GM23338 (cell line): ENCODE results near the gene IGF2R. TPM values are rescaled to one million over a fixed set of nuclear protein-coding genes. Genes with fewer than 3 reads are reported as not detected.

Experiments
- ATAC-seq: fragments of 200-7000 bp; cut with Tn5 transposase; 3 replicates; pipeline ENCODE4 v1.9.1; 2020
- DNase-seq: peaks from one replicate; pipeline ENCODE4 v3.0.0-alpha.2; 2015; ENCODE audit warnings: low spot score
- H2AFZ ChIP-seq: fragments of 200-600 bp; sonication (generic); 2 replicates; pipeline ENCODE4 v1.8.0; 2016; ENCODE audit warnings: antibody characterized with exemption, mild to moderate bottlenecking, moderate library complexity
- H3F3A ChIP-seq: fragments of 200-600 bp; sonication (generic); replicated peaks from 2 replicates; pipeline ENCODE4 v1.8.0; 2017; ENCODE audit warnings: antibody characterized with exemption, mixed run types, low read depth
- H3K27ac ChIP-seq: fragments of 200-600 bp; sonication (generic); 2 replicates; pipeline ENCODE4 v1.6.1; 2016; ENCODE audit warnings: low read depth
- H3K27me3 ChIP-seq: fragments of 200-600 bp; sonication (generic); 2 replicates; pipeline ENCODE4 v1.8.0; 2016; ENCODE audit warnings: mild to moderate bottlenecking, mixed run types, moderate library complexity; ENCODE audit not compliant: insufficient read depth
- H3K36me3 ChIP-seq: fragments of 200-600 bp; sonication (generic); 2 replicates; pipeline ENCODE4 v1.8.0; 2016; ENCODE audit warnings: mild to moderate bottlenecking; ENCODE audit not compliant: insufficient read depth
- H3K4me1 ChIP-seq: fragments of 200-600 bp; sonication (generic); 2 replicates; pipeline ENCODE4 v1.8.0; 2016; ENCODE audit warnings: mild to moderate bottlenecking, moderate library complexity; ENCODE audit not compliant: insufficient read depth
- H3K4me2 ChIP-seq: fragments of 200-600 bp; sonication (generic); 2 replicates; pipeline ENCODE4 v1.7.1; 2017; ENCODE audit warnings: mixed run types
- H3K4me3 ChIP-seq: fragments of 200-600 bp; sonication (generic); 2 replicates; pipeline ENCODE4 v1.6.1; 2016; ENCODE audit warnings: mixed run types
- H3K79me2 ChIP-seq: fragments of 200-600 bp; sonication (generic); replicated peaks from 2 replicates; pipeline ENCODE4 v1.8.0; 2017; ENCODE audit warnings: mild to moderate bottlenecking; ENCODE audit not compliant: insufficient read depth
- H3K9me2 ChIP-seq: fragments of 200-600 bp; sonication (generic); 2 replicates; pipeline ENCODE4 v1.8.0; 2017; ENCODE audit not compliant: insufficient read depth
- H4K20me1 ChIP-seq: fragments of 200-600 bp; sonication (generic); replicated peaks from 2 replicates; pipeline ENCODE4 v1.8.0; 2017; ENCODE audit warnings: mild to moderate bottlenecking; ENCODE audit not compliant: insufficient read depth
- H3K27ac Mint-ChIP-seq: 2 replicates; pipeline ENCODE4 v1.8.0; 2020; ENCODE audit warnings: inconsistent platforms, mild to moderate bottlenecking, moderate library complexity, mixed read lengths
- H3K27me3 Mint-ChIP-seq: 3 replicates; pipeline ENCODE4 v1.8.0; 2022; ENCODE audit warnings: low read depth, mild to moderate bottlenecking, moderate library complexity, mixed read lengths, inconsistent platforms; ENCODE audit not compliant: insufficient read depth, poor library complexity
- H3K36me3 Mint-ChIP-seq: 3 replicates; pipeline ENCODE4 v1.8.0; 2021; ENCODE audit warnings: low read depth, mild to moderate bottlenecking, inconsistent platforms, moderate library complexity, mixed read lengths
- H3K4me1 Mint-ChIP-seq: 3 replicates; pipeline ENCODE4 v1.8.0; 2020; ENCODE audit warnings: mild to moderate bottlenecking, inconsistent platforms, mixed read lengths
- H3K4me3 Mint-ChIP-seq: 3 replicates; pipeline ENCODE4 v1.8.0; 2021; ENCODE audit warnings: moderate library complexity, mild to moderate bottlenecking, inconsistent platforms, mixed read lengths
- H3K9me3 Mint-ChIP-seq: 3 replicates; pipeline ENCODE4 v1.8.0; 2020; ENCODE audit warnings: moderate library complexity, mild to moderate bottlenecking, inconsistent platforms, mixed read lengths
- CREB1 ChIP-seq: fragments of 250-450 bp; sonication (Bioruptor Pico); IDR thresholded peaks from 2 replicates; pipeline ENCODE4 v1.5.0; 2020; ENCODE audit warnings: low read depth, mild to moderate bottlenecking, moderate library complexity
- CTCF ChIP-seq, 2 experiments: fragments of 200-600 bp in 1 of 2; sonication (generic) in 1 of 2; conservative IDR thresholded peaks; 2 replicates each; pipeline versions ENCODE4 v1.5.1 to v1.6.1; 2016 to 2017; ENCODE audit warnings: antibody characterized with exemption in 2 of 2, low read depth in 2 of 2, mild to moderate bottlenecking in 2 of 2, moderate library complexity in 1 of 2
- ETS1 ChIP-seq: IDR thresholded peaks from 2 replicates; pipeline ENCODE4 v1.6.1; 2016; ENCODE audit warnings: antibody characterized with exemption
- EZH2 ChIP-seq: fragments of 200-600 bp; sonication (generic); IDR thresholded peaks from one replicate; pipeline ENCODE4 v1.8.0; 2017; ENCODE audit warnings: antibody characterized with exemption, mild to moderate bottlenecking, low read depth; ENCODE audit not compliant: unreplicated experiment
- EZH2phosphoT487 ChIP-seq: fragments of 200-600 bp; sonication (generic); IDR thresholded peaks from one replicate; pipeline ENCODE4 v1.8.1; 2018; ENCODE audit warnings: antibody characterized with exemption; ENCODE audit not compliant: unreplicated experiment
- JUNB ChIP-seq: IDR thresholded peaks from one replicate; pipeline ENCODE4 v1.6.1; 2016; ENCODE audit warnings: antibody characterized with exemption; ENCODE audit not compliant: unreplicated experiment
- NANOG ChIP-seq: IDR thresholded peaks from 2 replicates; pipeline ENCODE4 v1.6.1; 2016; ENCODE audit warnings: antibody characterized with exemption, borderline replicate concordance
- POLR2AphosphoS5 ChIP-seq: IDR thresholded peaks from 2 replicates; pipeline ENCODE4 v1.6.1; 2016; ENCODE audit warnings: antibody characterized with exemption, low read depth
- REST ChIP-seq: IDR thresholded peaks from one replicate; pipeline ENCODE4 v1.6.1; 2018; ENCODE audit warnings: antibody characterized with exemption; ENCODE audit not compliant: unreplicated experiment
- STAT1 ChIP-seq: IDR thresholded peaks from one replicate; pipeline ENCODE4 v1.6.1; 2016; ENCODE audit warnings: antibody characterized with exemption; ENCODE audit not compliant: unreplicated experiment
- ZNF114 ChIP-seq: fragments of 250-450 bp; sonication (Bioruptor Pico); IDR thresholded peaks from 2 replicates; pipeline ENCODE4 v1.5.0; 2020; ENCODE audit warnings: mild to moderate bottlenecking, moderate library complexity
- ZNF331 ChIP-seq: fragments of 250-450 bp; sonication (Bioruptor Pico); IDR thresholded peaks from 2 replicates; pipeline ENCODE4 v1.5.0; 2020; ENCODE audit warnings: low read depth, mild to moderate bottlenecking, moderate library complexity
- ZNF462 ChIP-seq: fragments of 250-450 bp; sonication (Bioruptor Pico); IDR thresholded peaks from 2 replicates; pipeline ENCODE4 v1.5.0; 2020; ENCODE audit warnings: mild to moderate bottlenecking, moderate library complexity
- polyA plus RNA-seq: library from polyadenylated mRNA; unstranded; fragments of >200 nt; fragmentation: Nextera tagmentation; extraction: Ambion mirVana; gene quantifications from 2 replicates; pipeline ENCODE4 v1.2.1, GENCODE V29; 2016
- total RNA-seq: library from RNA; depleted of rRNA; stranded (reverse); fragments of >200 nt; shearing (Covaris generic); gene quantifications from 2 replicates; pipeline ENCODE4 v1.2.3, GENCODE V29; 2014

Gene IGF2R
- total and polyA plus RNA-seq, 2 experiments from 2014 or later = 12.5 to 76.4 TPM

GRCh38 chr6:160124007-160124406 lies 155.1 kb downstream of the IGF2R start:
- Histone ChIP-seq H3K4me3 (no peak overlapping the region), H3K79me2 (no peaks in the 10 kb centered on the region), H3K27me3 (no peaks in the 10 kb centered on the region), H3K36me3 (no peaks in the 10 kb centered on the region), H3K4me1 (no peaks in the 10 kb centered on the region), H3K9me2 (no peaks in the 10 kb centered on the region), H3K27ac (no peak overlapping the region), H4K20me1 (no peaks in the 10 kb centered on the region), H2AFZ (no peak overlapping the region), H3F3A (no peaks in the 10 kb centered on the region), H3K4me2 (no peak overlapping the region)
- Mint-ChIP-seq H3K36me3 (peaks cover 7% of the 10 kb centered on the region), H3K4me1 (no peaks in the 10 kb centered on the region), H3K9me3 (peaks cover 10% of the 10 kb centered on the region; the same call in 1 of the 3 replicates), H3K27me3 (peaks cover 1% of the 10 kb centered on the region), H3K27ac (no peak overlapping the region), H3K4me3 (no peak overlapping the region)
- TF ChIP-seq CTCF (conservative IDR thresholded peaks at IDR 0.05; ENCODE audit: low read depth in 2 of 2) = no peak
- no peak for TF ChIP-seq JUNB
- no peak for TF ChIP-seq CREB1
- no peak for TF ChIP-seq POLR2AphosphoS5
- no peak for TF ChIP-seq ZNF331 (CRISPR knock-in tag)
- no peak for TF ChIP-seq EZH2phosphoT487
- TF ChIP-seq NANOG = no peak
- no peak for TF ChIP-seq REST
- no peak for TF ChIP-seq ZNF114 (CRISPR knock-in tag)
- TF ChIP-seq EZH2 = no peak
- no peak for TF ChIP-seq ETS1
- TF ChIP-seq ZNF462 (CRISPR knock-in tag) = no peak
- TF ChIP-seq STAT1 = no peak
- no peak for ATAC-seq
- DNase-seq = no peak
